Smooth muscle cell of the umbilical artery (primary cell): ENCODE data around the gene NPVF. TPM values are rescaled to one million over a fixed set of nuclear protein-coding genes. Genes with fewer than 3 reads are reported as not detected.

Experiments used
- total RNA-seq: library from RNA; depleted of rRNA; stranded (reverse); fragments of >200 nt; gene quantifications from 2 replicates; pipeline ENCODE4 v1.2.3, GENCODE V29; 2014

Gene NPVF
- not detected in 2 replicates for total RNA-seq

GRCh38 chr7:25228386-25228785, at the start of gene NPVF:
NPVF (minus strand) TSS chr7:25228486; CDS start chr7:25228439, 47 bp downstream.

Other genes starting within 250 kb of the NPVF start
- 6.8 and 32.1 TPM in 2 replicates for gene OSBPL3, start 248.3 kb downstream of the NPVF start, total RNA-seq
- gene CYCS, start 103.2 kb downstream of the NPVF start, total RNA-seq = 31.2 and 63.9 TPM in 2 replicates